Pancreas (tissue), 10 donors: ENCODE data around the gene SLC43A3. TPM values are rescaled to one million over a fixed set of nuclear protein-coding genes. Genes with fewer than 3 reads are reported as not detected.
A peak's percentile ranks its signal among the peaks of the same experiment; 100 is the strongest.

Experiments
- ATAC-seq, 4 donors: fragments of 200-7000 bp; cut with Tn5 transposase; one replicate each; pipeline versions ENCODE4 v1.8.0 to v1.9.1; 2020; ENCODE audit warnings: mild to moderate bottlenecking in 4 of 4, moderate library complexity in 4 of 4
- DNase-seq, 6 donors: peaks; one replicate each; pipeline ENCODE4 v3.0.0-alpha.2; 2020
- FAIRE-seq: peaks from 2 replicates; lab custom pipeline; 2012; peaks lifted over from hg19 to GRCh38; lab: Jason Lieb, UNC
- H3K27ac ChIP-seq, 4 donors: fragments of 200-600 bp; sonication (generic); 1 replicate in 3 of 4; 2 replicates in 1 of 4; pipeline versions ENCODE4 v1.5.0 to v1.8.0; 2020
- H3K27me3 ChIP-seq, 4 donors: fragments of 200-600 bp; one replicate each; pipeline ENCODE4 v1.8.0; 2021
- H3K36me3 ChIP-seq, 3 donors: fragments of 200-600 bp; sonication (generic) in 1 of 3; one replicate each; pipeline versions ENCODE4 v1.5.0 to v1.8.0; 2020 to 2021
- H3K4me1 ChIP-seq, 3 donors: fragments of 200-600 bp; one replicate each; pipeline ENCODE4 v1.8.0; 2021
- H3K4me3 ChIP-seq, 4 donors: fragments of 200-600 bp; sonication (generic) in 2 of 4; one replicate each; pipeline versions ENCODE4 v1.5.0 to v1.8.0; 2020 to 2021
- H3K9me3 ChIP-seq, 4 donors: fragments of 200-600 bp; one replicate each; pipeline ENCODE4 v1.8.0; 2021
- CTCF ChIP-seq, 4 donors: fragments of 200-600 bp; sonication (generic) in 3 of 4; IDR thresholded peaks; one replicate each; pipeline versions ENCODE4 v1.5.0 to v1.8.0; 2021; ENCODE audit warnings: antibody characterized with exemption in 4 of 4
- WGBS, 2 donors: extraction: QIAGEN DNeasy Blood & Tissue Kit; methylation state at CpG; one replicate each; pipeline ENCODE4 v1.1.7; 2013; 5-methylcytosine and 5-hydroxymethylcytosine counted together
- intact Hi-C, 3 donors: fragments of 100-400 bp; cut with DNase I; formaldehyde crosslinking; loops; one replicate each; pipeline versions ENCODE4 v1.11.1 to v1.14.2; 2022
- polyA plus RNA-seq, 2 donors: library from polyadenylated mRNA; stranded (reverse); fragments of 200-250 nt; gene quantifications; one replicate each; pipeline ENCODE4 v1.2.3, GENCODE V29; 2013
- total RNA-seq, 6 donors: library from RNA; stranded (reverse); fragmentation: NEBNext Ultra II Directional in 4 of 6; extraction: Animal tissue kit (Norgen Biotek cat#: 25700) in 4 of 6; gene quantifications; one replicate each; pipeline versions ENCODE4 v1.2.1 to v1.2.4, GENCODE V29; 2021 to 2023
- donor health status: healthy with polysubstance abuse.
- donor health status: DM: no; HTN: no; CAD: no; lungs with moderate emphysema.
- donor health status: DM: no; HTN: no; CAD: no.
- donor health status: control.
- donor health status: control.
- donor health status: Bipolar disorder and iron deficiency.
- donor health status: DM: yes; HTN: yes; CAD: no.
- donor health status: DM: no; HTN: no; CAD: no.
- donor health status: DM: no; HTN: no; CAD: no.
- donor health status: DM: yes; HTN: yes; CAD: no.

The SLC43A3 gene
- total and polyA plus RNA-seq, 8 donors = 6.7 to 34.9 (median 13.7) TPM

DNA sequence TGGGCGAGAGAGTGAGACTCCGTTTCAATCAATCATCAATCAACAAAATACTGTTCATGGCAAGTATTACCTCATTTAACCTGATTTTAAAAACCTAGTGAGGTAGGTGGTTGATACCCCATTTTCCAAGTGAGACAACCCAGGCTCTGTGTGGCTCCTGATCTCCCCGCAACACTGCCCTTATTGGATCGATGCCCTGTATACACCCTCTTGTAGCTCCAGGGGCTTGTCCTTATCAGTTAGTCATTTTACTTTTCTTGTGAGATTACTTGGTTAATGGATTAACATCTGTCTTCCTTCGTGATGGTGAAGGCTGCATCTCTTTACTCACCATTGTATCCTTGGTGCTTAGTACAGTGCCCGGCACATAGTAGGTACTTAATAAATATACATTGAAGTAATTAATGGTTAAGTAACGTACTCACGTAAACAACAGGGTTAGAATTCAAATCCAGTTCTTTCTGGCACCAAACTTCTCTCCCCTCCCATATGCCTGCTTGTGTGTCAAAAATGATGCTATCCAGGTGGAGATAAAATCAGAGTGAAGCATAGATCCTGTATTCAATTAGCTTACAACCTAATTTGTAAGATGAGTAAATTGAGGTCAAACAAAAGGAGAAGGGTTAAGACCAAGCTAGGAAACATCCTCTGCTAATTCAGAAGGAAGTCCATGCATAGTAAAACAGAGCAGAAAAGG, 34.7 kb downstream of the SLC43A3 start:
- H3K4me3 ChIP-seq = no peak overlapping the region
- DNase-seq (no peak), ATAC-seq (no peak), FAIRE-seq (no peak)
- no peak overlapping the region for H3K27ac ChIP-seq
- TF ChIP-seq CTCF (IDR thresholded peaks at IDR 0.05) = no peak
- 70% methylated on average over 8 of the region's 8 CpGs for WGBS, 2 donors
- H3K9me3 ChIP-seq = no peaks in the 10 kb centered on the region
- intact Hi-C loops = no loop called here
- no peaks in the 10 kb centered on the region for H3K27me3 ChIP-seq
- H3K36me3 ChIP-seq = no peaks in the 10 kb centered on the region
- no peaks in the 10 kb centered on the region for H3K4me1 ChIP-seq

DNA sequence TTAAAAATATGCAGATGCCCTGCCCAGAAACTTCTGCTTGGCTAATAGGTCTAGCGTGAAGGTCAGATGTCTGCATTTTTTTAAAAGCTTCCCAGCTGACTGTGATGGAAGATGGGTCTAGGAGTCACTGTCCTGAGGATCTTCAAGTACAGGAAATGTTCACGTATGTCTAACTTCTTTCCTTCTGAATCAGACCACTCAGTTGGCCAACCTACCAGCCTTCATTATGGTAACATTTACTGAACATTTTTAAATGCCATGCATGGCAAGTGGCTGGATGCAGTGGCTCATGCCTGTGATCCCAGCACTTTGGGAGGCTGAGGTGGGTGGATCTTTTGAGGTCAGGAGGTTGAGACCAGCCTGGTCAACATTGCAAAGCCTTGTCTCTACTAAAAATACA, 35.4 kb downstream of the SLC43A3 start:
- Histone ChIP-seq H3K27me3 (no peaks in the 10 kb centered on the region), H3K9me3 (no peaks in the 10 kb centered on the region), H3K4me3 (no peak overlapping the region), H3K4me1 (no peaks in the 10 kb centered on the region), H3K36me3 (no peaks in the 10 kb centered on the region), H3K27ac (no peak overlapping the region)
- intact Hi-C loops = no loop called here
- DNase-seq (no peak), FAIRE-seq (no peak), ATAC-seq (no peak)
- TF ChIP-seq CTCF (IDR thresholded peaks at IDR 0.05) = no peak
- 73 to 85% methylated on average over 2 of the region's 2 CpGs for WGBS, 2 donors

DNA sequence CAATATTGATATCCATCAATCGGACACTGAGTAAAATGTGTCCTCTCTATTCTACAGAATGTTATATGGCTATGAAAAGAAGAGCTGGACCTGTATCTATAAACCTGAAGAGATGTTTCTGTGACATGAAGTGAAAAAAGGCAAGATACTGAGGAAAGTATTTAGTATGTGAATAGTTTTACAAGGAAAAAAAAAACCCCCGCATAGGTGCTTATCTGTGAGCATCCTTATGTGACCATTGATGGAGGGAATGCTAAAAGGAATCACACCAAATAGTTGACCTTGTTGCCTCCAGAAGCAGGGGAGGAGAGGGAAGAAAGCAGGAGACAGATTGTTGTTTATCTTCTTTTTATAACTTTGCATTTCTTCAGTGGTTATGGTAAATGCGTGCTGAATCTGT, 35.8 kb downstream of the SLC43A3 start:
- H3K4me3 ChIP-seq = no peak overlapping the region
- ATAC-seq (no peak), DNase-seq (no peak), FAIRE-seq (no peak)
- no peaks in the 10 kb centered on the region for H3K36me3 ChIP-seq
- TF ChIP-seq CTCF (IDR thresholded peaks at IDR 0.05) = no peak
- 81 to 91% methylated on average over 3 of the region's 3 CpGs for WGBS, 2 donors
- H3K9me3 ChIP-seq = no peaks in the 10 kb centered on the region
- H3K27me3 ChIP-seq = no peaks in the 10 kb centered on the region
- intact Hi-C loops = no loop called here
- no peaks in the 10 kb centered on the region for H3K4me1 ChIP-seq
- H3K27ac ChIP-seq = no peak overlapping the region

DNA sequence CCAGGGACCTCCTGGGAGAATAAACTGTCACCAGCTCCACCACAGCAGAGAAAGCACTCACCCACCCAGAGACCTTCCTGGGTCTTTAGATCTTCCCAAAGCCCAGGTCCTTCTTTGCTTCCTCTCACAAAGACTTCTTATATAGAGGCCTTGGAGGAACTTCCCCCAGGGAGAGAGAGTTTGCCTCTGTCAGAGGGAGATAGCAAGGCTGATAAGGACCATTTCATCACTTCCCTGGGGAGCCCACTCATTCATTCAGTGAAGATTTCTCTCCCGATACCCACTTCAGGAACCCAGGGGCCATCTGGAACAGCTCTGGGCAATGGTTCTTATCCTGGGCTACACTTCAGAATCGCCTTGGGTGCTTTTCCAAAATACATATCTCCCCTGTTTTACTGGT, 36.4 kb downstream of the SLC43A3 start, which contains the start of gene PRG2:
TSS of gene PRG2 (minus strand) at position 116 of the 400 bp plus-strand sequence. CDS start 706 bp downstream, outside the sequence.
- Histone ChIP-seq H3K27me3 (no peaks in the 10 kb centered on the region), H3K4me3 (no peak within 1 kb of the TSS), H3K27ac (no peak within 1 kb of the TSS), H3K36me3 (no peaks in the 10 kb centered on the region), H3K4me1 (no peaks in the 10 kb centered on the region), H3K9me3 (no peaks in the 10 kb centered on the region)
- no peak for TF ChIP-seq CTCF (IDR thresholded peaks at IDR 0.05)
- DNase-seq = no peak
- intact Hi-C loops = no loop called here
- no peak for FAIRE-seq
- WGBS, 2 donors = 56 to 70% methylated on average over 2 of the region's 2 CpGs
- no peak for ATAC-seq

GRCh38 chr11:57387289-57388030, 39.5 kb downstream of the SLC43A3 start:
- Histone ChIP-seq H3K27me3 (no peaks in the 10 kb centered on the region), H3K36me3 (no peaks in the 10 kb centered on the region), H3K9me3 (no peaks in the 10 kb centered on the region), H3K4me3 (no peak overlapping the region), H3K4me1 (no peaks in the 10 kb centered on the region), H3K27ac (no peak overlapping the region)
- intact Hi-C loops = no loop called here
- DNase-seq (no peak), ATAC-seq (peak in 1 of 4 donors; percentile 32), FAIRE-seq (no peak)
- 70 to 76% methylated on average over 16 of the region's 16 CpGs for WGBS, 2 donors
- TF ChIP-seq CTCF (IDR thresholded peaks at IDR 0.05) = no peak
